HCT116 (cell line): ENCODE data around the gene ACTG2. TPM values are rescaled to one million over a fixed set of nuclear protein-coding genes. Genes with fewer than 3 reads are reported as not detected.

Experiments
- ATAC-seq: fragments of 200-7000 bp; cut with Tn5 transposase; 2 replicates; pipeline ENCODE4 v1.9.1; 2020; ENCODE audit warnings: mild to moderate bottlenecking, moderate library complexity
- BruUV-seq: library from RNA; stranded (reverse); fragments of 400-500 nt; replicated peaks from 2 replicates; lab custom pipeline; 2021; lab: Mats Ljungman, UMichigan
- CTCF ChIA-PET: fragments of 300-600 bp; sonication (Branson Sonifier 250); formaldehyde crosslinking; loops from one replicate; lab custom pipeline; 2021; ENCODE audit warnings: antibody characterized with exemption; lab: Charles Lee
- POLR2A ChIA-PET: fragments of 300-600, 350-600 bp; sonication (Branson Sonifier 250); formaldehyde crosslinking; loops from one replicate; lab custom pipeline; 2021; ENCODE audit warnings: antibody characterized with exemption; lab: Charles Lee
- RAD21 ChIA-PET, 2 experiments: fragments of 300-600 bp; sonication (Branson Sonifier 250); formaldehyde crosslinking; loops; one replicate each; lab custom pipeline; 2023; ENCODE audit warnings: low total read pairs in 2 of 2; ENCODE audit not compliant: uncharacterized antibody in 2 of 2, unreplicated experiment in 2 of 2, low non-redundant PET in 1 of 2; lab: Charles Lee
- DNase-seq: peaks from one replicate; pipeline ENCODE4 v3.0.0-alpha.2; 2010; ENCODE audit warnings: low read depth, low spot score
- H2AFZ ChIP-seq: fragments of 200-600 bp; shearing (Covaris generic), sonication (generic); 2 replicates; pipeline ENCODE4 v1.6.1; 2017; ENCODE audit warnings: low read depth, mixed run types, mixed read lengths, antibody characterized with exemption, low read length; ENCODE audit not compliant: poor library complexity, severe bottlenecking
- H3K27ac ChIP-seq: 2 replicates; pipeline ENCODE4 v1.5.1; 2012; ENCODE audit warnings: low read depth, low read length
- H3K27me3 ChIP-seq: fragments of 200-600 bp; sonication (generic); 2 replicates; pipeline ENCODE4 v1.6.1; 2016; ENCODE audit warnings: mixed run types, low read length, mixed read lengths; ENCODE audit not compliant: insufficient read depth
- H3K36me3 ChIP-seq, 2 experiments: fragments of 200-500 bp in 1 of 2; fragments of 200-600 bp in 1 of 2; sonication (Bioruptor generic) in 1 of 2; sonication (generic) in 1 of 2; 2 replicates each; pipeline versions ENCODE4 v1.5.1 to v1.6.1; 2014 to 2016; ENCODE audit warnings: low read length in 2 of 2, inconsistent platforms in 1 of 2, mixed read lengths in 1 of 2, mixed run types in 1 of 2; ENCODE audit not compliant: insufficient read depth in 2 of 2, control insufficient read depth in 1 of 2
- H3K4me1 ChIP-seq, 2 experiments: fragments of 200-600 bp in 1 of 2; sonication (generic) in 1 of 2; 2 replicates each; pipeline versions ENCODE4 v1.5.1 to v1.6.1; 2012 to 2017; ENCODE audit warnings: low read length in 2 of 2, inconsistent platforms in 1 of 2, mild to moderate bottlenecking in 1 of 2, mixed read lengths in 1 of 2, mixed run types in 1 of 2, moderate library complexity in 1 of 2; ENCODE audit not compliant: insufficient read depth in 2 of 2, control insufficient read depth in 1 of 2
- H3K4me2 ChIP-seq: fragments of 200-600 bp; sonication (generic); 2 replicates; pipeline ENCODE4 v1.6.1; 2017; ENCODE audit warnings: mixed run types, low read length, mixed read lengths
- H3K4me3 ChIP-seq, 2 experiments: fragments of 200-600 bp in 1 of 2; sonication (generic) in 1 of 2; replicated peaks in 1 of 2; 2 replicates each; pipeline ENCODE4 v1.5.1; 2011 to 2016; ENCODE audit warnings: low read length in 2 of 2, control low read depth in 1 of 2, low read depth in 1 of 2, mild to moderate bottlenecking in 1 of 2, mixed read lengths in 1 of 2, mixed run types in 1 of 2
- H3K79me2 ChIP-seq: fragments of 200-600 bp; sonication (generic); 2 replicates; pipeline ENCODE4 v1.6.1; 2017; ENCODE audit warnings: mild to moderate bottlenecking, mixed run types, low read length, moderate library complexity, mixed read lengths; ENCODE audit not compliant: insufficient read depth
- H3K9ac ChIP-seq: fragments of 200-600 bp; sonication (generic); 2 replicates; pipeline ENCODE4 v1.6.1; 2016; ENCODE audit warnings: low read length, mixed read lengths
- H3K9me2 ChIP-seq: fragments of 200-600 bp; sonication (generic), shearing (Covaris generic); 2 replicates; pipeline ENCODE4 v1.6.1; 2017; ENCODE audit warnings: mixed run types, mild to moderate bottlenecking, moderate library complexity; ENCODE audit not compliant: insufficient read depth
- H3K9me3 ChIP-seq, 2 experiments: fragments of 200-500 bp in 1 of 2; fragments of 200-600 bp in 1 of 2; sonication (Bioruptor generic) in 1 of 2; sonication (generic) in 1 of 2; 2 replicates each; pipeline ENCODE4 v1.6.1; 2014 to 2017; ENCODE audit warnings: low read length in 2 of 2, mixed read lengths in 2 of 2, inconsistent platforms in 1 of 2, low read depth in 1 of 2, mild to moderate bottlenecking in 1 of 2, mixed run types in 1 of 2, moderate library complexity in 1 of 2; ENCODE audit not compliant: control insufficient read depth in 1 of 2, insufficient read depth in 1 of 2
- H4K20me1 ChIP-seq: fragments of 200-600 bp; sonication (generic), shearing (Covaris generic); 2 replicates; pipeline ENCODE4 v1.6.1; 2017; ENCODE audit warnings: mixed run types, mild to moderate bottlenecking, moderate library complexity; ENCODE audit not compliant: insufficient read depth
- ATF3 ChIP-seq: IDR thresholded peaks from 2 replicates; pipeline ENCODE4 v1.6.1; 2012
- CBX3 ChIP-seq: IDR thresholded peaks from 2 replicates; pipeline ENCODE4 v1.6.1; 2012; ENCODE audit warnings: low read depth
- EGR1 ChIP-seq: IDR thresholded peaks from 2 replicates; pipeline ENCODE4 v1.6.1; 2012; ENCODE audit warnings: low read depth
- ELF1 ChIP-seq: IDR thresholded peaks from 2 replicates; pipeline ENCODE4 v1.6.1; 2012; ENCODE audit warnings: low read depth, borderline replicate concordance
- EZH2phosphoT487 ChIP-seq: fragments of 200-600 bp; IDR thresholded peaks from 2 replicates; pipeline ENCODE4 v1.6.1; 2018; ENCODE audit warnings: antibody characterized with exemption, borderline replicate concordance
- FOSL1 ChIP-seq: IDR thresholded peaks from 2 replicates; pipeline ENCODE4 v1.6.1; 2012; ENCODE audit warnings: low read depth
- JUND ChIP-seq: IDR thresholded peaks from 2 replicates; pipeline ENCODE4 v1.6.1; 2012
- RAD21 ChIP-seq: IDR thresholded peaks from 2 replicates; pipeline ENCODE4 v1.6.1; 2012; ENCODE audit warnings: low read depth, mild to moderate bottlenecking
- SRF ChIP-seq: IDR thresholded peaks from 2 replicates; pipeline ENCODE4 v1.6.1; 2012; ENCODE audit warnings: low read depth
- ZBTB33 ChIP-seq: IDR thresholded peaks from 2 replicates; pipeline ENCODE4 v1.6.1; 2011; ENCODE audit warnings: mild to moderate bottlenecking, low read length, moderate library complexity; ENCODE audit not compliant: insufficient replicate concordance; ENCODE audit errors: extremely low read depth
- intact Hi-C: fragments of 100-400 bp; cut with micrococcal nuclease; formaldehyde crosslinking; loops from 2 replicates; pipeline ENCODE4 v1.10.0; 2022
- total RNA-seq: library from RNA; stranded (reverse); gene quantifications from one replicate; pipeline ENCODE4 v1.2.1, GENCODE V29; 2021; ENCODE audit not compliant: unreplicated experiment

ACTG2 gene
- total RNA-seq, 1 experiment from 2014 or later = 0.89 TPM

- ChIA-PET POLR2A (no interaction called here), RAD21 (no interaction called here), CTCF (no interaction called here)
- Histone ChIP-seq H3K79me2 (peaks cover 86% of the 10 kb centered on the region), H3K4me3 (no peak overlapping the region), H3K27ac (no peak overlapping the region), H3K27me3 (no peaks in the 10 kb centered on the region)
- ATAC-seq = no peak
- intact Hi-C loops = no loop called here
- no peak for TF ChIP-seq CBX3
- no peak for TF ChIP-seq ATF3
- TF ChIP-seq JUND = no peak
- no peak for TF ChIP-seq EZH2phosphoT487
- no peak for TF ChIP-seq RAD21
- no peak for TF ChIP-seq ZBTB33
- TF ChIP-seq FOSL1 = no peak
- no peak for TF ChIP-seq EGR1
- TF ChIP-seq SRF = no peak
- no peak for TF ChIP-seq ELF1
- TF ChIP-seq, all 23 proteins: peak for 0
- Histone ChIP-seq H4K20me1 (peaks cover 9% of the 10 kb centered on the region; the same call in 1 of the 2 replicates), H3K4me1 (peaks cover 10 to 12% of the 10 kb centered on the region in 2 experiments; a peak in 3 of 4 replicates), H3K9me3 (no peaks in the 10 kb centered on the region), H3K9me2 (no peaks in the 10 kb centered on the region), H2AFZ (no peak overlapping the region), H3K4me2 (no peak overlapping the region), H3K9ac (no peak overlapping the region), H3K36me3 (peaks cover 12 to 19% of the 10 kb centered on the region in 2 experiments; a peak in 2 of 4 replicates)
- DNase-seq = no peak
- BruUV-seq = no TSS peak
Observed at GRCh38 chr2:73930386-73930785, 37.6 kb downstream of the ACTG2 start.
